Stimulated activated CD8-positive, alpha-beta memory T cell treated with anti-CD3 and anti-CD28 coated beads, Interleukin-2, amount 100 ng/mL, for 48 hours (primary cell): ENCODE measurements around the gene NPFFR1.
"Not testable (repeated sequence)": the region's sequence is repeated elsewhere in the genome, so short reads cannot be mapped to it uniquely, and the experiment has no call there.

Experiments
- DNase-seq, 2 donors: peaks; one replicate each; pipeline ENCODE4 v3.0.0-alpha.2; 2020; ENCODE audit warnings: low read depth in 2 of 2

Gene NPFFR1

DNA sequence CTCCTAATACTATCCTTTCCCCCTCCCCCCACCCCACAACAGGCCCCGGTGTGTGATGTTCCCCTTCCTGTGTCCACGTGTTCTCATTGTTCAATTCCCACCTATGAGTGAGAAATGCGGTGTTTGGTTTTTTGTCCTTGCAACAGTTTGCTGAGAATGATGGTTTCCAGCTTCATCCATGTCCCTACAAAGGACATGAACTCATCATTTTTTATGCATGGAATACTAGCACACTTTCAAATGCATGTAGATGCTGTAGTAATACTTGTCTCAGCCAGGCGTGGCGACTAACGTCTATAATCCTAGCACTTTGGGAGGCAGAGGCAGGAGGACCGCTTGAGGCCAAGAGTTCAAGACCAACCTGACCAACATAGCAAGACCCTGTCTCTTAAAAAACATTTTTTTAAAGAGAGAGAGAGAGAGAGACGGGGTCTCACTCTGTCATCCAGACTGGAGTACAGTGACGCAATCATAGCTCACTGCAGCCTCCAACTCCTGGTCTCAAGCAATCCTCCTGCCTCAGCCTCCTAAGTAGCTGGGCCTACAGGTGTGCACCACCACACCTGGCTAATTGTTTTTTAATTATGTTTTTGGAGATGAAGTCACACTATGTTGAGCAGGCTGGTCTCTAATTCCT lies 60.9 kb downstream of the NPFFR1 start:
- not testable (repeated sequence) for DNase-seq

- DNase-seq: no peak
These were observed 61.4 kb downstream of the NPFFR1 start for GRCh38 chr10:70222340-70222794.

DNA sequence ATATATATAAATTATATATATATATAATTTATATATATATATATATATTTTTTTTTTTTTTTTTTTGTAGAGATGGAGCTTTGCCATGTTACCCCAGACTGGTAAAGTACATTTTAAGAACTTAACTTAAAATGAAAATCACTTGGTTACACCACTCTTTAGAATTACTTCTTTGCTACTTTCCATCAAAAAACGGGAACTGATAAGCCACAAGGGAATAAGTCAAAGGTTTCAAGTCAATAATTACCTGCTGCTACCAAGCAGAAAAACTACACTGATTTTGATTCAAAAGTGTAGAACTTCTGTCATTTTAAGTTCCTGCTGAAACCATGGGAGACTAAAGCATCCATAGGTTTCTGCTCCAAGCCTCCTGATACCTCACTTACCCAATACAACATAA lies 62.8 kb downstream of the NPFFR1 start:
- no peak for DNase-seq

DNA sequence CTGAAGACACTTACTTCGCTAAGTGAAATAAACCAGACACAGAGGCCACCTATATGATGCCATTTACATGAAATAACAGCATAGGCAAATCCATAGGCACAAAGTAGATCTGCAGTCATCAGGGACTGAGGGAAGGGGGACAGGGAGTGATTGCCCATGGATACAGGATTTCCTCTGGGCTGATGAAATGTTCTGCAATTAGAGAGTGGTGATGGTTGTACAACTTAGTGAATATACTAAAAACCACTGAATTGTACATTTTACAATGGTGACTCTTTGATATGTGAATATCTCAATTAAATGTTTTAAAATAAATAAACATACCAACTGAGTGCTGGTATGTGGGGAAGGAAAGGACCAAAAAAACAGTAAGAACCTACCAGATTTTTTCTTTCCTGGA lies 70.9 kb downstream of the NPFFR1 start:
- no peak for DNase-seq

DNA sequence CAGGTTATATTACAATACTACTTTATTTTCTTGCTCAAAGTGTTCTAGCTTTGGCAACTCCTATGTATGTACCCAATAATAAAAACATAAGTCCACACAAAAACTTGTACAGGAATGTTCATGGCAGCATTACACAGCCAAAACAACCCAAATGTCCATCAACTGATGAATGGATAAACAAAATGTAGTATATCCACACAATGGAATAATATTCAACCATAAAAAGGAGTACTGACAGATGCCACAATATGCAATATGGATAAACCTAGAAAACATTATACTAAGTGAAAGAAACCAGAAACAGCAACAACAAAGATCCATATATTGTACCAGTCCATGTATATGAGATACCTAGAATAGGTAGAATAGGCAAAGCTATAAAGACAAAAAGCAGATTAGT lies 71.5 kb downstream of the NPFFR1 start:
- no peak for DNase-seq

- no peak for DNase-seq
These were observed 77.0 kb downstream of the NPFFR1 start for GRCh38 chr10:70206762-70207161.

- no peak for DNase-seq
These were observed 82.7 kb downstream of the NPFFR1 start for GRCh38 chr10:70201105-70201504.

DNA sequence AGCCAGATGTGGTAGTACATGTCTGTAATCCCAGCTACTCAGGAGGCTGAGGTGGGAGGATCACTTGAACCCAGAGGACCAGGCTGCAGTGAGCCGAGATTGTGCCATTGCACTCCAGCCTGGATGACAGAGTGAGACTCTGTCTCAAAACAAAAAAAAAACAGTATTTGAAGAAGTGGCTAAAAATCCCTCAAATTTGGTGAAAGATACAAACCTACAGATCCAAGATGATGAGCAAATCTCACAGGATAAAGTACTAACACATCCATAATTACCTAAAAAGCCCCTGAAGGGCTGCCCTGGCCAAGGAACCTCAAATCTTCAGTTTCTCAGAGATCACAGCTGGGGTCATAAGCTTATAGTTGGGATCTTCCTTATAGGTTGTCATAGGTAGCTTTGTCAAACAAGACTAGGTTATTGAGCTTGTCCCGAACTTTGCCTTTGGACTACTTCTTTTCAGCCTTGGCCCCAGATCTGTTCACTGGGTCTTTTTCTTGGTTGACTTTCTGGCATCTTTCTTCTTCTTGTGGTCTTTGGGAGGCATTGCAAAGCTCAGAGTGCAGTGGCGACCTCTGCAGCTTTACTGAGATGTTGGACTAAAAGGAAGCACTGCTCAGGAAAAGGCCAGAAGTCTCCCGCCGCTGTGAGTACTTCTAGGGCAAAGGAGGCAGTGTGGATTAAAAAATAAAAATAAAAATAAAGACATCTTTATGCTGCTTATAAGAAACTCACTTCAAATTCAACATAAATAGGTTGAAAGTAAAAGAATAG lies 84.9 kb downstream of the NPFFR1 start:
- DNase-seq: no peak
